ENCODE measurements around the gene CBARP. TPM values are rescaled to one million over a fixed set of nuclear protein-coding genes. Genes with fewer than 3 reads are reported as not detected.
"Not testable (repeated sequence)": the region's sequence is repeated elsewhere in the genome, so short reads cannot be mapped to it uniquely, and the experiment has no call there.

The CBARP gene
- total RNA-seq, 1 donor from 2014 or later: 4.0 TPM

DNA sequence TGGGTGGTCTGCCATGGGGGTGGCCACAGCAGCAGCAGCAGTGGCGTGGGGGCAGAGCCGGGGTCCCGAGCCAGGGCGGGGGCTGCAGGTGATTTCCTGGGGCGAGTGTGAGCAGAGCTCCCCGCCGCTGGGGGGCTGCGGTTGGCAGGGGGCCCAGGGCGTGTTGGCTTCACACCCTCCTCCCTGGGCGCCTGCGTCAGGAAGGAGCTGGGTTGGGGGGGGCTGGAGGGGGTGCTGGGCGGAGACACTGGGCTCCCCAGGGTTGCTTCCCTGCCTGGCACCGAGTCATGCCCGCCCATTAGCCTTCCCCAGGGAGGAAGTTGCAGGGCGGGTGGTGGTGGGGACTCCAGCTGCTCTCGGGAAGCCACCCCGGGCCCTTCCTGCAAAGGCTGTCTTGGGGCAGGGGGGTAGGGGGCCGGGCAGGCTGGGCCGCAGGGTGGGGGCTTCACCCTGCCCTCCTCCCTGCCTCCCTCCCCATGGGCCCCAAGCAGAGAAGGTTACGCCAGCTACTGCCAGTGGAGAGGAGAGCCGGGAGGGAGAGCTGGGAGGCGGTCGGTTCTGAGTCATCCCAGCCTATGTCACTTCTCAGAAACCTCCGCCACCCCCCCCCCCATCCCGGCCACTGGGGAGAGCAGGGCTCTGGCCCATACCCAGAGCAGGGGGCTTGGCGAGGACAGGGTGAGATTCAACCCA, 15.2 kb upstream of the CBARP start:
- peak; percentile 94 for DNase-seq (ENCODE audit: low read depth)

DNA sequence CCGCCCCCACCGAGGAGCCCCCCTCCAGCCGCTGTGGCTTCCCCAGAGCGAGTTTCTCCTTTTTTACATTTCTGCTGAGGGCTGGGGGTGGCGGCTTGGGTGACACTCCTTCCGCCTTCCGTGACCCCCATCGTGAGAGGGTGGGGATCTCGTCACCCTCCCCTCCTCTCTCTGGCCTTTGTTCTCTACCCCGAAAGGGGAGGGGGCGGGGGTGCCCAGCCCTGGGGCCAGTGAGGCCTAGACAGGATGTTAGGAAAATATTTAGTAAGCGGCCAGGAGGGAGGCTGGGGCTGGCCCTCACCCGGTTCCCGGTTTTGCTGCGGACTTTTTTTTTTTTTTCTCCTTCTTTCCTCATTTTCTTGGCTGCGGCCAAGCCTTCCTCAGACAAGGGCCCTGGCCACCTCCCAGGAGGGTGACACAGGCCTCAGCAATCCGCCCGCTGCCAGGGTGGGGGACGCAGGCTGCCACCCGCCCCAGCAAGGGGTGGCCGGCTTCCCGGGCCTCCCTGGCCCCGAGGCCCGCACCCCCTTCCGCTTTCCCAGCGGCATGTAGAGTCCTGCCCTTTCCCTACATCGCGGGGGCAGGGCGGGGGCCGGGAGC, 14.5 kb upstream of the CBARP start:
- peak; percentile 89 for DNase-seq (ENCODE audit: low read depth)

DNA sequence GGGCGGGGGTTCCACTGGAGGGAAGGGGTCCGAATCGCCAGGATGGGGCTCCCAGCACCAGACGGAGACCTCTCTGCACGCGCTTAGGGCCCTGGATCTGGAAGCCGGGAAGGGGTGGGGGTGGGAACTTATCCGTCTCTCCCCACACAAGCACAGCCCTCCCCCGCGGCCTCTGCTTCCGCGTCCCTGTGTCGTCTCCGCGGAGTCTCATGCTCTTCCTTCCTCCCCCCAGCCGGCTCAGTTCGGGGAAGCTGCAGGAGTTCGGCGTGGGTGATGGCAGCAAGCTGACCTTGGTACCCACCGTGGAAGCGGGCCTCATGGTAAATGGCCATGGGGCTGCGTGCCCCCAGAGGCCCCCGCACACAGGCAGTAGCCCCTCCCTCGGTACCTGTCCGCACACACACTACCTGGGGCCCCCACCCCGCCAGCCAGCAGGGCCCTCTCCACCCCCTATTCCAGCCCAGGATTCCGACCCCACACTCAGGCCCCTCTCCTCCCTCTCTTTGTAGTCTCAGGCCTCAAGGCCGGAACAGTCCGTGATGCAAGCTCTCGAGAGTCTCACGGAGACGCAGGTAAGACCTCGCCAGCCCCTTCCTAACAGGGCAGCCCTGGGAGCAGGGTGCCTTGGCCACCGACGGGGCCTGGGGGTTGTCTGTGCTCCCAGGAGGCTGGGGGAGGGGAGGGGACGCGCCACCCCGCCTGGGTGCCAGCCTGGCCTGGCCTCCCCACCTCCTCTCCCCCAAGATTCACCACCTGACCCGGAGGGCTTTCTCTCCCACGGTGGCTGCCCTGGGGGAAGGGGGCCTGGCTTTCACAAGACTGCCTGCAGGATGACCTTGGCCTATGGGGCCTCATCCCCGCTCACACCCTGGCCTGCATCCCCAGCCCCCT, 13.8 kb upstream of the CBARP start:
- peak; percentile 73 for DNase-seq (ENCODE audit: low read depth)

DNA sequence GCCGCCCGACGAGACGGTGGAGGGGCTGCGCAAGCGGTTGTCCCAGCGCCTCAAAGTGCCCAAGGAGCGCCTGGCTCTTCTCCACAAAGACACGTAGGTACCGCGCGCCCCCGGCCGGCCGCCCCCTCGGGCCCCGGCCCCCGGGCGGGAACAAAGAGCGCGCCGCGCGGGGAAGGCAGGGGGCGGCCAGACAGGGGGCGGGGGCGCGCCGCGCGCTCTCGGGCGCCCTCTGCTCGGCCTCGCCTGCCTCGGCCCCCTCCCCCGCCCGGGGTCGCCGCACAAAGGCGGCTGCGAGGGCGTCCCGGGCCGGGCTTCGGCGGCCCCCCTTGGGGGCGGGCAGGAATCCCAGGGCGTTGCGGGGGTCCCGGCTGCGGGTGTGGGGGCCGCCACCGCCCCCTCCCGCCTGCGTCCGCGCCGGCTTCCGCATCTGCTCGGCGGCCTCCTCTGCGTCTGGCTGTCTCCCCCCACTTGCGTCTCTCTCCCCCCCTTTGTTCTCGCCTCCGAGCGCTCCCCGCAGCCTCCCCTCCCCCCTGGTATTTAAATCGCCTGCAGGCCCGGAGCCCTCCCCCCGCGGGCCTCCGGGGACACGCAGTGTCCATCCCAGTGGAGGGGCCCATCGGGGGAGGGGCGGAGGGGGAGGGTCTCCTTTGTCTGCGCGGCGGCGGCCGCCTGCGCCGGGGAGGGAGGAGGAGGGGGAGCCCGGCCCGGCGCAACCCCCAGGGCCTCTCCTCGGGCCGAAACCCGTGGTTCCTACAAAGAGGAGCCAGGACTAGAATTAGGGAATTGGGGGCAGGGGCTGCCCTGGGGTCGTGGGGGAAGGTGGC, 12.8 kb upstream of the CBARP start:
- DNase-seq (ENCODE audit: low read depth): peak; percentile 73

DNA sequence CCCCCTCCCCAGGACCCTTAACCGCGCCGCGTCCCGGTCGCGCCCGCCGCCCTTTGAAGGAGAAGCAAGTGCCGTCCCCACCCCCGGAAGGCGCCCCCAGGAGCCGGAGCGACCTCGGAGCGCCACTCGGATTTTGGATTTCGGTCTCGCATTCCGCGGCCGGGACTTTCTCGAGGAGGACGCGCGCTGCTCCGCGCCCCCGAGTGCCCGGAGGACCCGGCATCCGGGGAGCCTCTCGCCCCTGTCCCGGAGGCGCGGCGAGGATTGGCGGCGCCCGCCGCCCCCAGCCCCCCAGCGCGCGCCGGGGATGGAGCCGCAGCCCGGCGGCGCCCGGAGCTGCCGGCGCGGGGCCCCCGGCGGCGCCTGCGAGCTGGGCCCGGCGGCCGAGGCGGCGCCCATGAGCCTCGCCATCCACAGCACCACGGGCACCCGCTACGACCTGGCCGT, 12.2 kb upstream of the CBARP start:
- no peak for DNase-seq (ENCODE audit: low read depth)

DNA sequence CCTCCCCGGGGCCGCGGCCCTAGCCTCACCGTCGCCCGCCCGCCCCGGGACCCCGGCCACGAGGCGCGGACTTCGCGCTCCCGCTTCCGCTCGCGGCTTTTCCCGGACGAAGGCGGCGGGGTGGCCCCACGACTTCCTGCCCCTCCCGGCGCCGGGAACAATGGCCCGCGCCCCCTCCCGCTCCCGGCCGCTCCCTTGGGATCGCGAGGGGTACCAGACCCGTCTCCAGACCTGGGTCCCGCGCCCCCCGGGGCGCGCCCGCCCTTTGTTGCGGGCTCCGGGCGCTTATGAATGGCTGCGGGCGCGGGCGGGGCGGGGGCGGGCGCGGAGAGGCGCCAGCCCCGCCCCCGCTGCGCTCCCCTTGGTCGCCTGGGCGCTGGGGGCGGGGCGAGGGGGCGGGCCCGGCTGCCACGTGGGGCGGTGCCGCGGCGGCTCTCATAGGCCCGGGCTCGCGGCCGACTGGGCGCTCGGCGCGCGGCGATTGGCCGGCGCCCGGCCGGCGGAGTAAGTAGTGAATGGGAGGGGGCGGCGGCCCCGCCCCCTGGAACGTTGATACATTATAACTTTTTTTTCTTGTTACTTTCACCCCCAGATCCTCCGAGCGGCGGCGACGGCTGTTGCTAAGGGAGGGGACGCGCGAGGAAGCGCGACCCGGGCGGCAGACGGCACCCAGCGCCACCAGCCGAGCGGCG, 11.6 kb upstream of the CBARP start:
- DNase-seq (ENCODE audit: low read depth): peak; percentile 94

DNA sequence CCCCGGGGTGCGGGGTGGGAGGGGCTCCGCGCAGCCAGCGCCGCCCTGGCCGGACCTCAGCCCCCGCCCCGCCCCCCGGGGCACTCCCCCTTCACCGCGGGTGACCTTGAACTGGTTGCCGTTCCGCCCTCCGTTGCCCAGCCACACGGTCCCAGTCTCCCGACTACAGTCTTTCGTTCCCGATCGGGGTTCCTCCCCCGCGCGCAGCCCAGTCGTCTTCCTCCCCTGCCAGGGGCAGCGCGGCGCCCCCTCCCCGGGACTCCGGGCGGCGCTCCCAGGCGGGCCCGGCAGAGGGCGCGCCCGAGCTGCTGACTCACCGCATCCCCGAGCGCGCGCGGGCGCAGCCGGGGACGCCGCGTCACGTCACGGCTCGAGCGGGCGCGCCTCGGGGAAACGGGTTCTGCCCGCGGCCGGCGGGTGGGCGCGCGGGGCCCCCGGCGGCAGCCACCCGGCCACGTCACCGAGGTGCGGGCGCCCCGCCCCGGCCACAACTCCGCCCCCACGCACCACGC, 11.0 kb upstream of the CBARP start:
- no peak for DNase-seq (ENCODE audit: low read depth)

DNA sequence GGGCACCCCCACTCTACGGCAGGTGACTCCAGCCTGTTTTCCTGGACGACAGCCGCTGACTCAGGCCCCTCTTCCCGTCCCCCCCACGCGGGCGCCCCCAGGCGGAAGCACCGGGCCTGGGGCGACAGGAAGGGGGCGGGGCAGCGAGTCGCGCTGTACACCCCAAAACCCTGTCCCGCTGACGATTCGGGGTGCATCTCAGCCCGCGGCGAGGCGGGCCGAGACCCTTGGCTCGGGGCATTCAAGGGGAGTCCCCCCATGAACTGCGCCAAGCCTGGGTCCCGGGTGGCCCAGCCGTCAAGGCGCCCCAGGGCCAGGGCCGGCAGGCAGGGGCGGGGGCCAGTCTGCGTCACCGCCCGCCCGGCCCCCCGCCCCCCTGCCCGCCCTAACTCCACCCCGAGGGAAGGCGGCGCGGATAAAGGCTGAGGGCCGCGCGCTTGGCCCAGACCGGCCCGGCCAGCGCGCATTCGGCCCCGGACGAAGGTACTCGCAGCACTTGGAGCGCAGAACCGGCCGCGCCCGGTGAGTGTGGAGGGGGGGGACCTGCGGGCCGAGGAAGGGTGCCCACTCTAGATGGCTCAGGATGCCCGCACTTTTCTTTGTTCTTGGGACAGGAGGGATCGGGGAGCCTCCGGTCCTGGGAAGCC, 10.5 kb upstream of the CBARP start, which contains the start of gene MIDN:
MIDN (plus strand) TSS at position 445 of the 647 bp plus-strand sequence. CDS start 1,714 bp downstream, outside the sequence.
- DNase-seq (ENCODE audit: low read depth): peak; percentile 96

DNA sequence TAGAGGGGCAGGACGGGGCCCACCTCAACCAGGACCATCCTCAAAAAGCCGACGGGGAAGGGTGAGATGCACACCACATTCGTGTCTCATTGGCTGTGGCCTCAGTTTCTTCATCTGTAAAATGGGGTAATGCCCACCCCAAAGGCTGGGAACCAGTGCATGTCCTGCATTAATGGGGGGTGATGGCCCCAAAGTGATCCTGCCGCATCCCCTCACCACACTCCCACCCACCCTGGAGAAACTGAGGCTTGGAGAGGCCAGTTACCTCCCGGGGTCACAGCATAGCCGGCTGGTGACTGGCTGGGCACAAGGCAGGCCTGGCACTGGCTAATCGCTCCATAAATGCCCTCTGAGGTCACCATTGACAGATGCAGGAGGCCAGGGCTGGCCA, 9.9 kb upstream of the CBARP start:
- DNase-seq (ENCODE audit: low read depth): no peak

DNA sequence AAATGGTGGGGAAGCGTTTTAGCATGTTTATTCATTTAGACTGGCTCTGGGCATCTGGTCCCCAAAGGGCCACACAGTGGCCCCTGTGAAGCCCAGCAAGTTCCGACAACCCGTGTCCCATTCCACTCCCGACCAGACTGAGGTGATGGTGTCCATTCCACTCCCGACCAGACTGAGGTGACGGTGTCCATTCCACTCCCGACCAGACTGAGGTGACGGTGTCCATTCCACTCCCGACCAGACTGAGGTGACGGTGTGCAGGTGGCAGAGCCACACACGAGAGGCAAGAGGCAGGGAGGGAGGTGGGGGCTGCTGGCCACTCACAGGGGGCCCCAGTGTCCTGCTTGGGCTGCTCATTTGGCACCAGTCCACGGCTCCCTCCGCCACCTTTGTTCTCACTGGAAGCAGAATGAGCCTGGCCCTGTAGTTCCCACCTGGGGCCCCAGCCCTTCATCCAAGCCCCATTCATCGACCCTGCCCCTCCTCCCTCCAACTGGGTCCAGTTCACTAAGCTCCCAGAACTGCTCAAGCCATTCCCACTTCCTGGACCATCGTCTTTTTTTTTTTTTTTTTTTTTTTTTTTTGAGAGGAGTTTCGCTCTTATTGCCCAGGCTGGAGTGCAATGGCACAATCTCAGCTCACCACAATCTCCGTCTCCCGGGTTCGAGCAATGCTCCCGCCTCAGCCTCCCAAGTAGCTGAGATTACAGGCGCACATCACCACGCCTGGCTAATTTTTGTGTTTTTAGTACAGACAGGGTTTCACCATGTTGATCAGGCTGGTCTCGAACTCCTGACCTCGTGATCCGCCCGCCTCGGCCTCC, 8.7 kb upstream of the CBARP start:
- not testable (repeated sequence) for DNase-seq (ENCODE audit: low read depth)

DNA sequence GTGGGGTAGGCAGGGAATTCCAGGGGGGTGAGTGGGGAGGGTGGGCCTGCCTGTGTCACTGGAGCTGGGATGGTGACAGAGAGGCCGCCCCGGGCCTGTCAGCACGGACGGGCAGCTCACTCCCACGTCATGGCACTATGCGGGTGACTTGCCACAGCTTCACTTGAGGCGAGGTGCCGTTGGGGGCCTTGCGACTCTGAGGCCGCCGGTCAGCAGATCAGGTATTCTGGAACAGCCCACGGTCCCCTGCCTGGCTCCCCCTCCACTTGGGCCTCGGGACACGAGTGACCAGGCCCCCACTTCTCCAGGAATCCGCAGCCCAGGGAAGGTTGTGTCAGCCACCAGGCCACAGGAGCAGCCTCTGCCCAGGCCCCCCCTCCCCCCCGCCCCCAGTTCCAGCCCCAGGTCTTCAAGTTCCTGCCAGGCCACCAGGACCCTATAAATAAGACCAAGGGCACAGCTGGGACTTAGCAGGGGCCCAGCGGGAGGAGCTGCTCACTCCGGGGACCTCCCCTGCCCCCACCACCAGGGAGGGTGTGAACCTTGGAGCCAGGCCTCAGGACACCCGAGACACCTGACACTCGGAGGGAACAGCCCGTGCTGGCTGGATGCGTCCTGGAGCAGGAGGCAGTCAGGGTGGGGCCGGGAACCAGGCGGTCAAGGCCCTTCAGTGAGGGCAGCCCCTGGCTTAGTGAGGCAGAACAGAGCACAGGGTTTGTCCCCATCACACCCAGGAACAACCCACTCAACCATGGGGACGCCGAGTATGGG, 7.9 kb upstream of the CBARP start:
- DNase-seq (ENCODE audit: low read depth): peak; percentile 97

DNA sequence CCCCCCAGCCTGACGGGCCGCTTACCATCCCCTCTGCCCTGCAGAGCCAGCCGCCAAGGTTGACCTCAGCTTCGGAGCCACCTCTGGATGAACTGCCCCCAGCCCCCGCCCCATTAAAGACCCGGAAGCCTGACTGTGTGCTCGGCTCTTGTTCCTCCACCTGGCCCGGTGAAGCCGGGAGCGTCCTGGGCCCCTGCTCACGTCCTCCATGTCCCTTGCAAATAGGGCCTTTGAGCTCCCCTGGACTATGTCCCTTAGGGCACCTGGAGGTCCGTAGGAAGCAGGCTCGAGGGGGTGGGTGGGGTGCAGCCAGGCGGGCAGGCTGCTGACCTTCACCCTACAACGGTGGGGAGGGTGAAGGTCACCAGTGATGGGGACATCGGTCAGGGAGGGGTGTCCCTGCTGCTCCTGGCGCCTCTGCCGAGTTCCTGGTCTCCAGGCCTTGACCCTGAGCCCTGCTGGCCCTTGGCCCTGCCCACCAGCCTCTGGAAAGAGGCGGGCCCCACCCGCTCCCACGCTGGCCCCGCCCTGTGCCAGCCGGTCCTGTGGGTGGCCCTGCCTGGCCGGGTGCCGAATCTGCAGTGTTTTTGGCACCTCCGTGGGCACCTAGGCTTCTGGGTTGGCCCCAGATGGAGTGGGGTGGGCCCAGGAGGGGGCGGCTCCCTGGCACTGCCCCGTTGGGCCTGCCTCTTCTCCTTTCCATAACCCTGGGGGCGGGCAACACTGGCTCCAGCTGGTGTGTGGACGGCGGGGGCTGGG, 7.1 kb upstream of the CBARP start:
- peak; percentile 87 for DNase-seq (ENCODE audit: low read depth)

DNA sequence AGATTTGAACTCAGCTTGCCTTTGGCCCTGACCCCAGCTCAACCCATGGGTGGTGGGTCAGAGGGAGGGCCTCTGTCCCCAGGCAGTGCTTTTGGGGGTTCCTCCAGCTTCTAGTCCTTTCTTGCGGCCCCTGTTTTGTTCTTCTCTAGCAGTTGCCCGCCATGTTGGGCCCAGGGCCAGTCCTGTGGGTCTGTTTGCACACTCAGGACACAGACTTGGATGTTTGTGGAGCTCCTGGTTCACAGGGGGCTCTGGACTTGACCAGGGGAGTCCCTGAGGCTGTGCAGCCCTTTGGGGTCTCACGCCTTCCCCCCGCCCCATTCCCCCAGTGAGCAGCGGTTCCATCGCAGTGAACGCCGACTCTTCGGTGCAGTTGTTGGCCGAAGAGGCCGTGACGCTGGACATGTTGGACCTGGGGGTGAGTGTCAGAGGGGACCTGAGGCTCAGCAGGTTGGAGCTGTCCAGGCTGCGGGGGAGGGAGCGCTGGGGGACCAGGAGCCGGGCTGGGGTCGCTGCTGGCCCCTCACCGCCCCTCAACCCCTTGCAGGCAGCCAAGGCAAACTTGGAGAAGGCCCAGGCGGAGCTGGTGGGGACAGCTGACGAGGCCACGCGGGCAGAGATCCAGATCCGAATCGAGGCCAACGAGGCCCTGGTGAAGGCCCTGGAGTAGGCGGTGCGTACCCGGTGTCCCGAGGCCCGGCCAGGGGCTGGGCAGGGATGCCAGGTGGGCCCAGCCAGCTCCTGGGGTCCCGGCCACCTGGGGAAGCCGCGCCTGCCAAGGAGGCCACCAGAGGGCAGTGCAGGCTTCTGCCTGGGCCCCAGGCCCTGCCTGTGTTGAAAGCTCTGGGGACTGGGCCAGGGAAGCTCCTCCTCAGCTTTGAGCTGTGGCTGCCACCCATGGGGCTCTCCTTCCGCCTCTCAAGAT, 6.2 kb upstream of the CBARP start:
- DNase-seq (ENCODE audit: low read depth): peak; percentile 87

DNA sequence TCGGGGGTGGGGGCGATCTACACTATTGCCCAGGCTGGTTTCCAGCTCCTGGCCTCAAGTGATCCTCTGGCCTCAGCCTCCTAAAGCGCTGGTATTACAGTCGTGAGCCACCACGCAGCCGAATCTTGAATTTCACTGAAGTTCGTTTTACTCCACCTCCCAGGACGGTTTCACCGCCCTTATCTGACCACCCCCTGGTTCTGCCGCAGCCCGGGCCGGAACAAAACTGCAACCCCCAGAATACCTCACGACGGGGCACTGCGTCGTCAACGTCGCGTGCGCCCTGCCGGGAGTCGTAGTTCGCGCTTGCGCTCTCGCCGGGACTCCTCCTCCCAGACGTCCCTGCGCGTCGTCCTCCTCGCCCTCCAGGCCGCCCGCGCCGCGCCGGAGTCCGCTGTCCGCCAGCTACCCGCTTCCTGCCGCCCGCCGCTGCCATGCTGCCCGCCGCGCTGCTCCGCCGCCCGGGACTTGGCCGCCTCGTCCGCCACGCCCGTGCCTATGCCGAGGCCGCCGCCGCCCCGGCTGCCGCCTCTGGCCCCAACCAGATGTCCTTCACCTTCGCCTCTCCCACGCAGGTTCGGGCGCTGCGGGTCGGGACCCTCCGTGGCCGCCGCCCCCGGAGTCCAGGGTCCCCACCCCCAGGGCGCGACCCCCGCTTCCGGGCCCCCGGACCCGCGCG, 3.8 kb upstream of the CBARP start, which contains the start of gene ATP5F1D:
ATP5F1D (plus strand) TSS at position 335 of the 679 bp plus-strand sequence; CDS start at position 435, 100 bp downstream.
- peak; percentile 94 for DNase-seq (ENCODE audit: low read depth)

DNA sequence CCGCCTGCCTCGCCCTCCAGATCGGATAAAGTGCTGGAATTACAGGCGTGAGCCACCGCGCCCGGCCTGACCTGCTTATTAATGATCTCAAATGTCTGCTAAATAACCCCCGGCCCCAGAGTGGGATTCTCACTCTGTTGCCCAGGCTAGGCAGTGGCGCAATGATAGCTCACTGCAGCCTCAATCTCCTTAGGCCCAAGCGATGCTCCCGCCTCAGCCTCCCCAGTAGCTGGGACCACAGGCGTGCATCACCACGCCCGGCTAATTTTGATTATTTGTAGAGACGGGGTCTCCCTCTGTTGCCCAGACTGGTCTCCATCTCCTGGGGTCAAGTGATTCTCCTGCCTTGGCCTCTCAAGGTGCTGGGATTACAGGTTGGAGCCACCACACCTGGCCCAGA, 3.1 kb upstream of the CBARP start:
- DNase-seq (ENCODE audit: low read depth): no peak
